ENCODE data around the gene MAL. TPM values are rescaled to one million over a fixed set of nuclear protein-coding genes. Genes with fewer than 3 reads are reported as not detected.

Gene MAL
- total and polyA plus RNA-seq, 2 of the 4 experiments (the other 2 are of a cell fraction): not detected

- Histone ChIP-seq H3K36me3 (ENCODE audit: control insufficient read depth, insufficient read depth, low read length) (no peaks in the 10 kb centered on the region), H4K8ac (ENCODE audit: low read depth in 2 of 2, low read length in 2 of 2) (no peak overlapping the region), H3K14ac (replicated peaks; ENCODE audit: low read depth, low read length) (no peak overlapping the region), H3K4me2 (ENCODE audit: low read depth, low read length) (no peak overlapping the region), H2BK120ac (ENCODE audit: low read depth, low read length) (no peak overlapping the region), H3K23ac (ENCODE audit: low read depth, low read length) (no peak overlapping the region), H3K9me3 (ENCODE audit: control insufficient read depth, insufficient read depth, low read length) (no peaks in the 10 kb centered on the region), H2AK9ac (replicated peaks; ENCODE audit: low read depth, low read length, poor library complexity) (no peak overlapping the region), H4K91ac (ENCODE audit: insufficient read depth, low read depth, low read length) (no peak overlapping the region), H2BK15ac (ENCODE audit: low read depth, low read length) (no peak overlapping the region), H3K18ac (ENCODE audit: low read depth, low read length) (no peak overlapping the region), H3K4ac (ENCODE audit: low read depth, low read length) (no peak overlapping the region), H3K4me3 (ENCODE audit: insufficient read depth, low read depth, low read length) (no peak overlapping the region), H3K79me1 (ENCODE audit: low read depth in 1 of 2, low read length in 2 of 2) (no peaks in the 10 kb centered on the region), H3K56ac (ENCODE audit: extremely low read depth, insufficient read depth, low read length) (no peak overlapping the region), H2BK5ac (ENCODE audit: low read depth, low read length, poor library complexity, severe bottlenecking) (no peak overlapping the region), H3K9ac (ENCODE audit: low read depth, low read length) (no peak overlapping the region), H3K27ac (ENCODE audit: insufficient read depth, low read length) (no peak overlapping the region), H3K27me3 (ENCODE audit: control insufficient read depth, insufficient read depth, low read length) (peaks cover 16% of the 10 kb centered on the region), H3K9me1 (ENCODE audit: insufficient read depth, low read length) (no peaks in the 10 kb centered on the region), H4K5ac (ENCODE audit: low read depth, low read length) (no peak overlapping the region), H3K4me1 (ENCODE audit: control insufficient read depth, insufficient read depth, low read length) (no peaks in the 10 kb centered on the region), H2AFZ (replicated peaks; ENCODE audit: low read length, poor library complexity) (no peak overlapping the region), H2BK20ac (ENCODE audit: low read depth, low read length) (no peak overlapping the region), H4K20me1 (ENCODE audit: insufficient read depth, low read length) (no peaks in the 10 kb centered on the region), H2AK5ac (ENCODE audit: low read depth, low read length) (no peak overlapping the region)
- DNase-seq: no peak
- ChIA-PET POLR2A (ENCODE audit: unreplicated experiment) (no interaction called here), CTCF (no interaction called here)
- ATAC-seq (ENCODE audit: low read depth): no peak
- intact Hi-C loops (cut with micrococcal nuclease): no loop called here
- in situ Hi-C loops (cut with MboI; ENCODE audit: low sequenced_read_pairs): no loop called here
- no peak for TF ChIP-seq POLR2A (IDR thresholded peaks at IDR 0.05; ENCODE audit: low read depth, low read length)
- no peak for TF ChIP-seq USF2 (IDR thresholded peaks at IDR 0.05; ENCODE audit: low read depth, low read length)
- no peak for TF ChIP-seq FOS (IDR thresholded peaks at IDR 0.05; ENCODE audit: low read depth, low read length)
- TF ChIP-seq CTCF (conservative IDR thresholded peaks at IDR 0.05; ENCODE audit: low read depth, low read length): no peak
- dilution Hi-C loops (cut with HindIII; ENCODE audit: low sequenced_read_pairs, unreplicated experiment): no loop called here
- no TSS peak for BruUV-seq (replicated peaks)
Observed at GRCh38 chr2:94990956-94991355, 34.6 kb upstream of the MAL start.

All from IMR-90 (cell line).